ENCODE measurements around the gene MRGPRF.

DNA sequence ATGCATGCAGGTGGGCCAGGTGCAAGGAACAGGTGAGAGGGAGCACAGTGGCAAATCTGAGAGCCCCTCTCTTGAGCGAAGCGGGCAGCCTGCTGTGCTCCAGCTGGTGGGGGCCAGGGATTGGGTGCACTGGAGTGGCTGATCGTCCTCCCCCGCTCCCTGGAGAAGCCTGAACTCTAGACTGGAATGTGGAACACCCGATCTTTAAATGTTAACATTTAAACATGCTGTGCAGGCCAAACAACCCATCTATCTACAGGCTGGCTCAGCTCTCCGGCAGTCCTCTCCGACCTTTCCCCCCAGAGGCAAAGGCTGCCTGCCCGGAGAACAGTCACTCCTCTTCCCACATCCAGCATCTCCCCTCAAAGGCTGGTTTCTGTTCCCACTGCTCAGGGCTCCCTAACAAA is 5.1 kb downstream of the MRGPRF start:
- no peak for TF ChIP-seq EZH2phosphoT487 (IDR thresholded peaks at IDR 0.05; ENCODE audit: low read length)
- TF ChIP-seq, protein P1, sequence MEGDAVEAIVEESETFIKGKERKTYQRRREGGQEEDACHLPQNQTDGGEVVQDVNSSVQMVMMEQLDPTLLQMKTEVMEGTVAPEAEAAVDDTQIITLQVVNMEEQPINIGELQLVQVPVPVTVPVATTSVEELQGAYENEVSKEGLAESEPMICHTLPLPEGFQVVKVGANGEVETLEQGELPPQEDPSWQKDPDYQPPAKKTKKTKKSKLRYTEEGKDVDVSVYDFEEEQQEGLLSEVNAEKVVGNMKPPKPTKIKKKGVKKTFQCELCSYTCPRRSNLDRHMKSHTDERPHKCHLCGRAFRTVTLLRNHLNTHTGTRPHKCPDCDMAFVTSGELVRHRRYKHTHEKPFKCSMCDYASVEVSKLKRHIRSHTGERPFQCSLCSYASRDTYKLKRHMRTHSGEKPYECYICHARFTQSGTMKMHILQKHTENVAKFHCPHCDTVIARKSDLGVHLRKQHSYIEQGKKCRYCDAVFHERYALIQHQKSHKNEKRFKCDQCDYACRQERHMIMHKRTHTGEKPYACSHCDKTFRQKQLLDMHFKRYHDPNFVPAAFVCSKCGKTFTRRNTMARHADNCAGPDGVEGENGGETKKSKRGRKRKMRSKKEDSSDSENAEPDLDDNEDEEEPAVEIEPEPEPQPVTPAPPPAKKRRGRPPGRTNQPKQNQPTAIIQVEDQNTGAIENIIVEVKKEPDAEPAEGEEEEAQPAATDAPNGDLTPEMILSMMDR (IDR thresholded peaks at IDR 0.05; ENCODE audit: low read length) = no peak

All from MM.1S (cell line).